ENCODE measurements around the gene RPL3. TPM values are rescaled to one million over a fixed set of nuclear protein-coding genes. Genes with fewer than 3 reads are reported as not detected.
A peak's percentile ranks its signal among the peaks of the same experiment; 100 is the strongest.

Gene RPL3
- total RNA-seq, 1 donor from 2014 or later = 1,479 TPM

DNA sequence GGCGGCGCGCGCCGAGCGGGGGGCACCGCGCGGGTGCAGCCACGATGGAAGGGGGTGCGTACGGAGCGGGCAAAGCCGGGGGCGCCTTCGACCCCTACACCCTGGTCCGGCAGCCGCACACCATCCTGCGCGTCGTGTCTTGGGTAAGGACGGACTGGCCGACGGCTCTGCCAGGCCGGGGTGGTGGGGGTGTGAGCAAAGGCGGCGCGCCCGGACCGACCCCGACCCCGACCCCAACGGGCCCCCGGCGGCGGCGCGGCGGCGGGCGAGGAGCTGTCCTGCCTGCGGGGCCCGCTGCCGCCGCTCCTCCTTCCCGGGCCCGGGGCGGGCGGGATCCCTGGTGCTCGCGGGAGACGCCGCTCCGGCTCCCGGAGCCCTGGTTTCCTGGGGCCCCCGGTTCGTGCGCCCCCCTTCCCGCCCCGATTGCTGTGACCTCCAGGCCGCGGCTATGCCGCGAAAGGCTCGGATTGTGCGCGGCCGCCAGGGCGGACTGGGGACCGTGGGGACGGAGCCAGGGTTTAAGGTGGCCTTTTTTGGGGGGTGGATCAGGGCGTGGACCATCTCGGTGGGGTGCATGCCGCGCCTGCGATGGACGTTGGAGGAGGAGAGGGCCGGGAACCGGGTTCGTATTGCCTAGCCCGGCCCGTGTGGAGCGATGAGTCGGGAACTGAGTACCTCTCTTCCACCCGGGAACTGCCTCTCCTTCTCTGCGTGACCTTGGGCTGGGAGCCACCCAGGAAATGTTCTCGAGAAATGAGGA lies 30.7 kb upstream of the RPL3 start, which contains the start of gene SYNGR1:
Gene SYNGR1, plus strand, starts transcription at position 25 of the 760 bp plus-strand sequence. Its CDS starts 20 bp downstream, at position 45.
- intact Hi-C loops (cut with DNase I) = loop anchor here (5.0 kb wide), 1 partner anchor 177 kb away; no protein-coding TSS in a partner anchor
- no peaks in the 10 kb centered on the region for H3K27me3 ChIP-seq
- no peaks in the 10 kb centered on the region for H3K9me3 ChIP-seq
- H3K4me1 ChIP-seq = peaks cover 0 to 2% of the 10 kb centered on the region in 2 donors
- peak within 1 kb of the TSS in 1 of 2 donors; percentile 63 for H3K27ac ChIP-seq
- H3K4me3 ChIP-seq = peak within 1 kb of the TSS; percentile 72 to 96
- H3K36me3 ChIP-seq = no peaks in the 10 kb centered on the region
- DNase-seq (ENCODE audit: low spot score in 2 of 2) = no peak
- TF ChIP-seq CTCF (IDR thresholded peaks at IDR 0.05) = no peak

GRCh38 chr22:39349506-39349966 lies 30.1 kb upstream of the RPL3 start:
- no peaks in the 10 kb centered on the region for H3K9me3 ChIP-seq
- no peak overlapping the region for H3K27ac ChIP-seq
- no peak for DNase-seq (ENCODE audit: low spot score in 2 of 2)
- intact Hi-C loops (cut with DNase I) = no loop called here
- no peaks in the 10 kb centered on the region for H3K27me3 ChIP-seq
- TF ChIP-seq CTCF (IDR thresholded peaks at IDR 0.05) = no peak
- H3K36me3 ChIP-seq = no peaks in the 10 kb centered on the region
- peaks cover 0 to 2% of the 10 kb centered on the region in 2 donors for H3K4me1 ChIP-seq
- H3K4me3 ChIP-seq = peak overlapping the region; percentile 72 to 96

- Histone ChIP-seq H3K27ac (no peak overlapping the region), H3K4me3 (peak overlapping the region; percentile 51 to 96), H3K4me1 (peaks cover 0 to 2% of the 10 kb centered on the region in 2 donors), H3K36me3 (no peaks in the 10 kb centered on the region), H3K9me3 (no peaks in the 10 kb centered on the region), H3K27me3 (no peaks in the 10 kb centered on the region)
- intact Hi-C loops (cut with DNase I) = no loop called here
- DNase-seq (ENCODE audit: low spot score in 2 of 2) = no peak
- TF ChIP-seq CTCF (IDR thresholded peaks at IDR 0.05) = no peak
Observed at GRCh38 chr22:39348909-39349505, 29.6 kb upstream of the RPL3 start.

- Histone ChIP-seq H3K36me3 (no peaks in the 10 kb centered on the region), H3K4me3 (no peak overlapping the region), H3K27me3 (no peaks in the 10 kb centered on the region), H3K4me1 (peaks cover 0 to 2% of the 10 kb centered on the region in 2 donors), H3K27ac (no peak overlapping the region), H3K9me3 (no peaks in the 10 kb centered on the region)
- no peak for TF ChIP-seq CTCF (IDR thresholded peaks at IDR 0.05)
- no peak for DNase-seq (ENCODE audit: low spot score in 2 of 2)
- intact Hi-C loops (cut with DNase I) = no loop called here
Observed at GRCh38 chr22:39345231-39345630, 25.8 kb upstream of the RPL3 start.

GRCh38 chr22:39344046-39344390 lies 24.6 kb upstream of the RPL3 start:
- Histone ChIP-seq H3K4me1 (peaks cover 0 to 2% of the 10 kb centered on the region in 2 donors), H3K27ac (no peak overlapping the region), H3K4me3 (no peak overlapping the region), H3K9me3 (no peaks in the 10 kb centered on the region), H3K27me3 (no peaks in the 10 kb centered on the region), H3K36me3 (no peaks in the 10 kb centered on the region)
- intact Hi-C loops (cut with DNase I) = no loop called here
- no peak for TF ChIP-seq CTCF (IDR thresholded peaks at IDR 0.05)
- DNase-seq (ENCODE audit: low spot score in 2 of 2) = no peak

All from ascending aorta (tissue), 2 donors.